Ovary (tissue), 9 donors: ENCODE measurements around the gene PRLR. TPM values are rescaled to one million over a fixed set of nuclear protein-coding genes. Genes with fewer than 3 reads are reported as not detected.
"Not testable (repeated sequence)": the region's sequence is repeated elsewhere in the genome, so short reads cannot be mapped to it uniquely, and the experiment has no call there.

Source experiments
- DNase-seq, 5 donors: peaks; one replicate each; pipeline ENCODE4 v3.0.0-alpha.2; 2019 to 2020
- H3K27ac ChIP-seq, 2 donors: fragments of 200-600 bp; one replicate each; pipeline versions ENCODE4 v1.5.1 to v1.8.0; 2019 to 2022
- H3K27me3 ChIP-seq: fragments of 200-600 bp; one replicate; pipeline ENCODE4 v1.8.0; 2022
- H3K36me3 ChIP-seq: fragments of 200-600 bp; sonication (generic); one replicate; pipeline ENCODE4 v1.5.1; 2019
- H3K4me1 ChIP-seq: one replicate; pipeline ENCODE4 v1.8.1; 2013; ENCODE audit warnings: mild to moderate bottlenecking, moderate library complexity; ENCODE audit not compliant: insufficient read depth
- H3K4me3 ChIP-seq: fragments of 200-600 bp; sonication (generic); one replicate; pipeline ENCODE4 v1.5.1; 2017
- H3K9me3 ChIP-seq, 2 donors: fragments of 200-600 bp in 1 of 2; sonication (generic) in 1 of 2; one replicate each; pipeline versions ENCODE4 v1.5.1 to v1.8.1; 2013 to 2019; ENCODE audit warnings: mild to moderate bottlenecking in 1 of 2, moderate library complexity in 1 of 2
- EP300 ChIP-seq: sonication (generic); formaldehyde crosslinking; IDR thresholded peaks from one replicate; pipeline ENCODE4 v1.6.1; 2017; ENCODE audit warnings: antibody characterized with exemption
- POLR2A ChIP-seq: fragments of 450-650 bp; IDR thresholded peaks from one replicate; pipeline ENCODE4 v1.6.1; 2017; ENCODE audit warnings: antibody characterized with exemption, mild to moderate bottlenecking, moderate library complexity
- WGBS, 3 donors: extraction: QIAGEN DNeasy Blood & Tissue Kit in 1 of 3; methylation state at CpG; one replicate each; pipeline versions ENCODE4 v1.1.5 to v1.1.7; 2013 to 2017; 5-methylcytosine and 5-hydroxymethylcytosine counted together
- intact Hi-C, 4 donors: fragments of 100-400 bp; cut with DNase I; formaldehyde crosslinking; loops; one replicate each; pipeline versions ENCODE4 v1.11.0 to v1.15.1; 2022 to 2023
- polyA plus RNA-seq, 2 donors: library from polyadenylated mRNA; stranded (reverse); fragments of 200-250 nt in 1 of 2; fragments of 350-450 nt in 1 of 2; fragmentation: Illumina TruSeq in 1 of 2; extraction: RNeasy Lipid Tissue Mini Kit (QIAGEN cat#74804) in 1 of 2; gene quantifications; one replicate each; pipeline ENCODE4 v1.2.3, GENCODE V29; 2013 to 2014
- total RNA-seq, 7 donors: library from RNA; depleted of rRNA in 2 of 7; stranded (reverse); fragments of >200 nt in 2 of 7; fragmentation: NEBNext Ultra II Directional in 3 of 7; extraction: Animal tissue kit (Norgen Biotek cat#: 25700) in 3 of 7; gene quantifications; one replicate each; pipeline versions ENCODE4 v1.1.0 to v1.2.4, GENCODE V29; 2016 to 2023
- TF ChIP-seq, protein P1 (sequence below), 3 donors: fragments of 450-650 bp in 2 of 3; fragments of 200-600 bp in 1 of 3; IDR thresholded peaks; one replicate each; pipeline versions ENCODE4 v1.5.1 to v1.8.0; 2016 to 2022; ENCODE audit warnings: antibody characterized with exemption in 3 of 3, mild to moderate bottlenecking in 1 of 3
- donor health status: DM: no; HTN: no; CAD: no; lungs with moderate emphysema.
- donor health status: DM: no; HTN: no; CAD: no.
- donor health status: Bipolar disorder and iron deficiency.
- donor health status: DM: yes; HTN: yes; CAD: no.
- donor health status: DM: no; HTN: no; CAD: no.
- donor health status: DM: yes; HTN: yes; CAD: no.

PRLR gene
- total and polyA plus RNA-seq, 9 donors, result 1.8 to 24.5 (median 8.1) TPM

DNA sequence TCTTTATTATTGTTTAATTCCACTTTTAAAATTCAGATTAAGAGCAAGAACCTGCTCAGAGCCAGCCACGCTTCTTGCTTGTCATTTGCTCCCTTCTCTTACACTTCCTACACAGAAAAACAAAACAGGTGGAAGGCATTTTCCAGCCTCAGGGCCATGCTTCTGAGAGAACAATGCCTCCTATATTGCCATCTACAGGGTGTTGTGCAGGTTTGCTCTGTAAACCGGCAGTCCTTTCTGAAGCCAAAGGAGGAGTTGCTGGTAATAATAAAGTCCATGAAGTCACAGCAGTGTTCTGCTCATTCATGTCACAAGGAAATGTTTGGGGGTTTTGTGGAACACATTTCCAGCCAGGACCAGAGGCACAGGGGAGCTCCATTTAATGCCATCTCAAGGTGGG lies 16.1 kb upstream of the PRLR start:
- Histone ChIP-seq H3K36me3 (no peaks in the 10 kb centered on the region), H3K4me1 (peaks cover 9% of the 10 kb centered on the region), H3K9me3 (no peaks in the 10 kb centered on the region), H3K4me3 (no peak overlapping the region), H3K27me3 (no peaks in the 10 kb centered on the region), H3K27ac (no peak overlapping the region)
- intact Hi-C loops, result no loop called here
- no peak for TF ChIP-seq POLR2A
- no peak for TF ChIP-seq EP300
- TF ChIP-seq, protein P1, sequence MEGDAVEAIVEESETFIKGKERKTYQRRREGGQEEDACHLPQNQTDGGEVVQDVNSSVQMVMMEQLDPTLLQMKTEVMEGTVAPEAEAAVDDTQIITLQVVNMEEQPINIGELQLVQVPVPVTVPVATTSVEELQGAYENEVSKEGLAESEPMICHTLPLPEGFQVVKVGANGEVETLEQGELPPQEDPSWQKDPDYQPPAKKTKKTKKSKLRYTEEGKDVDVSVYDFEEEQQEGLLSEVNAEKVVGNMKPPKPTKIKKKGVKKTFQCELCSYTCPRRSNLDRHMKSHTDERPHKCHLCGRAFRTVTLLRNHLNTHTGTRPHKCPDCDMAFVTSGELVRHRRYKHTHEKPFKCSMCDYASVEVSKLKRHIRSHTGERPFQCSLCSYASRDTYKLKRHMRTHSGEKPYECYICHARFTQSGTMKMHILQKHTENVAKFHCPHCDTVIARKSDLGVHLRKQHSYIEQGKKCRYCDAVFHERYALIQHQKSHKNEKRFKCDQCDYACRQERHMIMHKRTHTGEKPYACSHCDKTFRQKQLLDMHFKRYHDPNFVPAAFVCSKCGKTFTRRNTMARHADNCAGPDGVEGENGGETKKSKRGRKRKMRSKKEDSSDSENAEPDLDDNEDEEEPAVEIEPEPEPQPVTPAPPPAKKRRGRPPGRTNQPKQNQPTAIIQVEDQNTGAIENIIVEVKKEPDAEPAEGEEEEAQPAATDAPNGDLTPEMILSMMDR (IDR thresholded peaks at IDR 0.05), result no peak
- DNase-seq, result no peak
- 45 to 53% (median 47%) methylated on average over 2 of the region's 2 CpGs for WGBS, 3 donors

DNA sequence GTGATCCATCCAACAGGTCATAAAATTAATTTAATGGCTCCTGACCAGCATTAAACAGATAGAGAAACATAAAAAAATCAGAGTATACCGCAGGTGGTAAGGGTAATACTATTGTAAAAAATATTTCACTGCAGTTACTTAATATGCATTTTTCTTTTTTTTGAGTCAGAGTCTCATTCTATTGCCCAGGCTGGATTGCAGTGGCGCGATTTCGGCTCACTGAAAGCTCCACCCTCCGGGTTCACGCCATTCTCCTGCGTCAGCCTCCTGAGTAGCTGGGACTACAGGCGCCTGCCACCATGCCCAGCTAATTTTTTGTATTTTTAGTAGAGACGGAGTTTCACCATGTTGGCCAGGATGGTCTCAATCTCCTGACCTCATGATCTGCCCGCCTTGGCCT lies 15.1 kb upstream of the PRLR start:
- H3K36me3 ChIP-seq, H3K27me3 ChIP-seq, DNase-seq, H3K27ac ChIP-seq, H3K4me3 ChIP-seq, H3K4me1 ChIP-seq, intact Hi-C loops, H3K9me3 ChIP-seq: not testable (repeated sequence)
- WGBS, 3 donors, result 92 to 94% (median 94%) methylated on average over 10 of the region's 10 CpGs

DNA sequence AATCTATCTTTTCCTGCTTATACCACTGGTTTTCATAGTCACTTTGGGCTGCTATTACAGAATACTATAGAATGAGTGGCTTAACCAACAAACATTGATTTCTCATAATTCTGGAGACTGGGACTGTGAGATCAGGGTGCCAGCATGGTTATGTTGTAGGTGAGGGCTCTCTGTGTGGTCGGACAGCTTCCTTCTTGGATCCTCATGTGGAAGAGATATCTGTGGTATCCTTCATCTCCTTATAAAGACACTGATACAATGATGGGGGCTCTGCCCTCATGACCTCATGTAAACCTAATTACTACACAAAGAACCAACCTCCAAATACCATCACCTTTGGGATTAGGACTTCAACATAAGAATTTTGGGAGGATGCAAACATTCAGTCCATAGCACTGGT lies 13.9 kb upstream of the PRLR start:
- Histone ChIP-seq H3K9me3 (no peaks in the 10 kb centered on the region), H3K27me3 (no peaks in the 10 kb centered on the region), H3K4me3 (no peak overlapping the region), H3K27ac (no peak overlapping the region), H3K36me3 (no peaks in the 10 kb centered on the region), H3K4me1 (peaks cover 9% of the 10 kb centered on the region)
- no peak for DNase-seq
- no peak for TF ChIP-seq EP300
- no peak for TF ChIP-seq POLR2A
- TF ChIP-seq, protein P1 (IDR thresholded peaks at IDR 0.05), result no peak
- WGBS, 3 donors, result 79 to 91% (median 88%) methylated on average over 1 of the region's 1 CpG
- intact Hi-C loops, result no loop called here

DNA sequence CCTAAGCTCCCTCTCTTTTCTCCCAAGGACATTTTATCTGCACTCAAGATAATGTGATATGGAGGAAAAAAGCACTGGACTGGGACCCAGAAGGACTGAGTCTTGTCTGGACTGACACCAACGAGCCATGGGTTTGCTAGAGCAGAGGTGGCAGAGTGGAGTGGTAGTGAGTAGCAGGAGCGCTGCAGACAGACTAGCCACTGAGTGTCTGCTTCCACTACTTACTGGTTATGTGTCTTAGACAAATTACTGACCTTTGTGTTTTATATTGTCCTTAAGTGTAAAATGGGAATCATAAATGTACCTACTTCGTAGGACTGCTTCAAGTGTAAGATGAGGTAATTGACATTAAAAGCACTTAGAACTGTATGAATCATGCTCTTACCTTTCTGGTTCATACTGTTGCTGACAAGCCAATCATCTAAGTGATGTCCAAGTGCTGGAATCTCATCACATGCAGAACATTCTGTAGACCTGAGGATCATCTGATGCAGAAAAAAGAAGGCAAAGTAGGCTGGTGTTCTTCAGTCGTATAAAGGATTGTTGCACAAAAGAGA lies 12.5 kb upstream of the PRLR start:
- Histone ChIP-seq H3K27me3 (no peaks in the 10 kb centered on the region), H3K36me3 (no peaks in the 10 kb centered on the region), H3K4me1 (peaks cover 9% of the 10 kb centered on the region), H3K9me3 (no peaks in the 10 kb centered on the region), H3K4me3 (no peak overlapping the region), H3K27ac (no peak overlapping the region)
- WGBS, 3 donors, result 78 to 82% (median 80%) methylated on average over 4 of the region's 4 CpGs
- DNase-seq, result no peak
- intact Hi-C loops, result no loop called here
- TF ChIP-seq POLR2A (no peak), EP300 (no peak)
- TF ChIP-seq, protein P1 (IDR thresholded peaks at IDR 0.05), result no peak

DNA sequence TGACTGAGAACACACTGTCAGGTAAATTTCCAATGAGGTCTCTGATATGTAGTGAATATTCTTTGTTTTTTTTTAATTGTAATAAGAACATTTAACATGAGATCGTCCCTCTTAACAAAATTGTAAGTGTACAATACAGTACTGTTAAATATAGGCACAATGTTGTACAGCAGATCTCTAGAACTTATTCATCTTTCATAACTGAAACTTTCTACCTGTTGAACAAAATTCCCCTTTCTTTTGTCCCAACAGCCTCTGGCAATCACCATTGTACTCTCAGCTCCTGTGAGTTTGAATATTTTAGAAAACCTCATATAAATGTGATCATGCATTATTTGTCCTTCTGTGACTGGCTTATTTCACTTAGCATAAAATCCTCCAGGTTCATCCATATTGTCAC lies 10.6 kb upstream of the PRLR start:
- H3K36me3 ChIP-seq, result no peaks in the 10 kb centered on the region

More for the DNA sequence above, 10.6 kb upstream of the PRLR start:
- intact Hi-C loops, result no loop called here
- no peaks in the 10 kb centered on the region for H3K27me3 ChIP-seq
- TF ChIP-seq, protein P1 (IDR thresholded peaks at IDR 0.05), result no peak
- TF ChIP-seq EP300 (no peak), POLR2A (no peak)
- H3K4me1 ChIP-seq, result no peaks in the 10 kb centered on the region
- DNase-seq, result no peak
- H3K9me3 ChIP-seq, result no peaks in the 10 kb centered on the region
- H3K4me3 ChIP-seq, result no peak overlapping the region
- 93 to 95% (median 94%) methylated on average over 1 of the region's 1 CpG for WGBS, 3 donors
- no peak overlapping the region for H3K27ac ChIP-seq
